ENCODE results near the gene APC. TPM values are rescaled to one million over a fixed set of nuclear protein-coding genes. Genes with fewer than 3 reads are reported as not detected.

The APC gene
- total RNA-seq, 4 donors from 2014 or later = 70.4 to 91.9 (median 83.1) TPM

DNA sequence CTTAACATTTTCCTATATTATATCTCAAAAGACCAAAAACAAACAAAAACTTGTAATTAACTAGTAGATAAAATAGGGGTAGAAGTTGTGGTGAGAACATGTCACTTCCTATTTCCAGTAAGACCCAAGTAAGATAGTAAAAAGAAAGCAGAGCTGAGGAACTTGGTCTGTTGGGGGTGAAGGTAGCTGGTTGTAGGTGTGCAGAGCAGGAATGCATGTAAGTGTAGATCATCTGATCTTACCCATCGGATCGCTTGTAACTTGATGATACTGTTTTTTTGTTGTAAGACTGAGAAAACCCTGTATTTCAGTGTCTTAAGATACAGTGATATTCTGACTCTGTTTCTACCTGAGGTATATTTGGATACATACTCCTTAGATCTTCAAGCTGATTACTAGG lies 129.1 kb downstream of the APC start:
- WGBS, 2 donors = 86 to 97% methylated on average over 2 of the region's 2 CpGs

DNA sequence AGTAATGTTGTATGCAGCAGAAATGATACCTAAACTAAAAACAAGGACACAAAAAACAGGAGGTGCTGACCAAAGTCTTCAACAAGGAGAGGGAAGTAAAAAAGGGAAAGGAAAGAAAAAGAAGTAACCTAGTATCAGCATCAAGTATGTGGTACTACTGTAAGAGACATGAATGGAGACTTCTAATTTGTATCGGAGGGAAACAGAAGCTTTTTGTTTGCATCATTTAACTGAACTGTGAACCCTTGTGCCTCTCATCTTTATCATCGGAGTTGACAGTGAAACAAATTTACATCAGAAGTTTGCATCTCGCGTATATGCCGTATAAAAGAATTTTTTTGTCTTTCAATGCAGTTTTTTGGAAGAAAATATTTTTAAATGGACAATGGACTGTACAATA lies 129.7 kb downstream of the APC start:
- Histone ChIP-seq H3K9me3 (no peaks in the 10 kb centered on the region), H3K36me3 (peaks cover 0 to 86% (median 4%) of the 10 kb centered on the region in 3 donors), H3K27ac (no peak overlapping the region), H3K27me3 (no peaks in the 10 kb centered on the region), H3K4me1 (peaks cover 0 to 19% (median 4%) of the 10 kb centered on the region in 4 donors), H3K4me3 (no peak overlapping the region)
- 57% methylated on average over 5 of the region's 5 CpGs for WGBS, 2 donors
- DNase-seq (ENCODE audit: low spot score in 2 of 2) = no peak
- TF ChIP-seq EP300 (IDR thresholded peaks at IDR 0.05) (no peak), POLR2A (IDR thresholded peaks at IDR 0.05) (no peak)
- TF ChIP-seq, protein P1, sequence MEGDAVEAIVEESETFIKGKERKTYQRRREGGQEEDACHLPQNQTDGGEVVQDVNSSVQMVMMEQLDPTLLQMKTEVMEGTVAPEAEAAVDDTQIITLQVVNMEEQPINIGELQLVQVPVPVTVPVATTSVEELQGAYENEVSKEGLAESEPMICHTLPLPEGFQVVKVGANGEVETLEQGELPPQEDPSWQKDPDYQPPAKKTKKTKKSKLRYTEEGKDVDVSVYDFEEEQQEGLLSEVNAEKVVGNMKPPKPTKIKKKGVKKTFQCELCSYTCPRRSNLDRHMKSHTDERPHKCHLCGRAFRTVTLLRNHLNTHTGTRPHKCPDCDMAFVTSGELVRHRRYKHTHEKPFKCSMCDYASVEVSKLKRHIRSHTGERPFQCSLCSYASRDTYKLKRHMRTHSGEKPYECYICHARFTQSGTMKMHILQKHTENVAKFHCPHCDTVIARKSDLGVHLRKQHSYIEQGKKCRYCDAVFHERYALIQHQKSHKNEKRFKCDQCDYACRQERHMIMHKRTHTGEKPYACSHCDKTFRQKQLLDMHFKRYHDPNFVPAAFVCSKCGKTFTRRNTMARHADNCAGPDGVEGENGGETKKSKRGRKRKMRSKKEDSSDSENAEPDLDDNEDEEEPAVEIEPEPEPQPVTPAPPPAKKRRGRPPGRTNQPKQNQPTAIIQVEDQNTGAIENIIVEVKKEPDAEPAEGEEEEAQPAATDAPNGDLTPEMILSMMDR (IDR thresholded peaks at IDR 0.05) = no peak

More for the DNA sequence above, 129.1 kb downstream of the APC start:
- Histone ChIP-seq H3K4me3 (no peak overlapping the region), H3K27me3 (no peaks in the 10 kb centered on the region), H3K36me3 (peaks cover 0 to 85% (median 4%) of the 10 kb centered on the region in 3 donors), H3K9me3 (no peaks in the 10 kb centered on the region), H3K27ac (no peak overlapping the region), H3K4me1 (peaks cover 0 to 26% (median 10%) of the 10 kb centered on the region in 4 donors)
- TF ChIP-seq, protein P1 (IDR thresholded peaks at IDR 0.05) = no peak
- TF ChIP-seq POLR2A (IDR thresholded peaks at IDR 0.05) (no peak), EP300 (IDR thresholded peaks at IDR 0.05) (no peak)
- DNase-seq (ENCODE audit: low spot score in 2 of 2) = no peak

DNA sequence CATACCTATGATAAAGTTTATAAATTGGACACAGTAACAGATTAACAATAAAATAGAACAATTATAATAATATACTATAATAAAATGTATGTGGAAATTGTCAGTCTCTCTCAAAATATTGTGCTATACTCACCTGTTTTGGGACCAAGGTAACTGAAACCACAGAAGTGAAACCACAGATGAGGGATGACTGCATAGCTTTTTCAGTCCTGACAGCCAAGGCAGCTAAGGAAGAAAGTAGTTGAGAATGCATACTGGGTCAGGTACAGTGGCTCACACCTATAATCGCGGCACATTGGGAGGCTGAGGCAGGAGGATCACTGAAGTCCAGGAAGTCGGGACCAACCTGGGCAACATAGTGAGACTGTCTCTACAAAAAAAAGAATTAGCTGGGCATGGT lies 132.3 kb downstream of the APC start:
- TF ChIP-seq EP300 (IDR thresholded peaks at IDR 0.05) = no peak
- TF ChIP-seq, protein P1 (IDR thresholded peaks at IDR 0.05) = no peak
- TF ChIP-seq POLR2A (IDR thresholded peaks at IDR 0.05) = no peak
- DNase-seq (ENCODE audit: low spot score in 2 of 2) = no peak
- no peak overlapping the region for H3K4me3 ChIP-seq
- H3K9me3 ChIP-seq = no peaks in the 10 kb centered on the region
- peaks cover 0 to 79% (median 4%) of the 10 kb centered on the region in 3 donors for H3K36me3 ChIP-seq
- WGBS, 2 donors = 91 to 92% methylated on average over 3 of the region's 3 CpGs
- H3K27ac ChIP-seq = no peak overlapping the region
- no peaks in the 10 kb centered on the region for H3K4me1 ChIP-seq
- H3K27me3 ChIP-seq = no peaks in the 10 kb centered on the region

DNA sequence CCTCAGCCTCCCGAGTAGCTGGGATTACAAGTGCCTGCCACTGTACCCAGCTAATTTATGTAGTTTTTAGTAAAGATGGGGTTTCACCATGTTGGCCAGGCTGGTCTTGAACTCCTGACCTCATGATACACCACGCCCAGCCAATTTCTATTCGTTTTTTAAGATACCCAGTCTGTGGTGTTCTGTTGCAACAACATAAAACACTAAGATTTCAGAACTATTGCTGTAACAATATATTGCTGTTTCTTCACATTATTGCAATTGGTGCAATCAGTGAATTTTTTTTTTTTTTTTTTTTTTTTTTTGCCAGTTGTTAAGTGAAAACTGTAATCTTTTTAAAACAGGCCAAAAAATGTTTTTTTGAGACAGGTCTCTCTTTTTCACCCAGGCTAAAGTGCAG lies 133.3 kb downstream of the APC start:
- Histone ChIP-seq H3K4me1 (no peaks in the 10 kb centered on the region), H3K27me3 (no peaks in the 10 kb centered on the region), H3K4me3 (no peak overlapping the region), H3K27ac (no peak overlapping the region), H3K9me3 (no peaks in the 10 kb centered on the region), H3K36me3 (peaks cover 0 to 79% (median 4%) of the 10 kb centered on the region in 3 donors)
- TF ChIP-seq POLR2A (IDR thresholded peaks at IDR 0.05) = no peak
- no peak for TF ChIP-seq EP300 (IDR thresholded peaks at IDR 0.05)
- TF ChIP-seq, protein P1 (IDR thresholded peaks at IDR 0.05) = no peak
- 63 to 64% methylated on average over 3 of the region's 3 CpGs for WGBS, 2 donors
- DNase-seq (ENCODE audit: low spot score in 2 of 2) = no peak

DNA sequence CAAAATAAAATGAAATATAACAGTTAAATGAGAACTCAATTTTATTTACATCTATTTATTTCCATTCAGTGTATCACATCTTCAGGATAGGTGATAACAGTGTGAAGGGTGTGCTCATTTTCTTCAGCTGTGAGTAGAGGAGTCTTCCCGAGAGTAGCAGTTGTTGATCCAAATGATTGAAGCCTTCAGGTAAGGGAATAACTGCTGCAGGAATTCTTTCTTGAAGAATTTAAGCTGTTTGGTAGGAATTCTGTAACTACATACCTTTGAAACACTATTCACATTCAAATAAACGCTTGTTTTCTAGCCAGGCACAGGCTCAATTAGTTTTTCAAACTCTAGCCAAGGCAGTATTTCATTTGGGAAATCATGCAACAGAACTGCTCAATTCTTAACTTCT lies 138.7 kb downstream of the APC start:
- no peak for DNase-seq (ENCODE audit: low spot score in 2 of 2)
- H3K4me1 ChIP-seq = no peaks in the 10 kb centered on the region
- 48 to 53% methylated on average over 2 of the region's 2 CpGs for WGBS, 2 donors
- no peak for TF ChIP-seq EP300 (IDR thresholded peaks at IDR 0.05)
- no peak for TF ChIP-seq POLR2A (IDR thresholded peaks at IDR 0.05)
- TF ChIP-seq, protein P1 (IDR thresholded peaks at IDR 0.05) = no peak
- H3K4me3 ChIP-seq = no peak overlapping the region
- peaks cover 0 to 75% (median 0%) of the 10 kb centered on the region in 3 donors for H3K36me3 ChIP-seq
- H3K9me3 ChIP-seq = no peaks in the 10 kb centered on the region
- no peaks in the 10 kb centered on the region for H3K27me3 ChIP-seq
- no peak overlapping the region for H3K27ac ChIP-seq
